ENCODE data around the gene TCF19. TPM values are rescaled to one million over a fixed set of nuclear protein-coding genes. Genes with fewer than 3 reads are reported as not detected.

The TCF19 gene
- total and polyA plus RNA-seq, 9 donors: 3.9 to 9.9 (median 7.1) TPM

DNA sequence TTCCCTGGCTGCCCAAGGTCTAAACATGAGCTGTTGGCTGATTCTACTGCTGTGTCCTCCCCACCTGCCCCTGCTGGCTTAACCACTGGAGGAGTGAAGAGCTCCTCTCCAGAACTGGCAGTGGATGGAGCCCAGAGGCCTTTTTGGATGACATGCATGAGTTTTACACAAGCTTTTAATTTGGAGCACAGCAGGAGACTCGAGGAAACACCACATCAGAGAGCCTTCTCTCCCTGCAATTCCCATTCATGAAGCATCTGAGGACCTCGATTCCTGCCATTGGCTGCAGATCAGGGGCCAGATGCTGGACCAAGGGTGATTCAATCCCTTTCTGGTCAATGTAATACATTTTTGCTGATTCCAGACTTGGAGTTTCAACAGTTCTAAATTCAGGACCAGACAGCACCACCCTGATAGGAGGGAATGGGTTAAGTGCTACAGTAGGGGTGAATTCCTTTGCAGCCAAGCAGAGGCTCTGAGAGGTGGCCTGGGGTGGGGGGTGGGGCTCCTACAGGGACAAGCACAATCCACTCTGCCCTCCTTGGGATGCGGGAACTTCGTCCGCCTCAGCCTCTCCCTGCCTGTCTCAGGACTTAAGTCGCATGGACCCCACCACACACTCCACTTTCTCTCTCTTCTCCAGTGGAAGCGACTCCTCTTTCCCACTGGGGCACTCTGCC, 44.4 kb upstream of the TCF19 start:
- TF ChIP-seq POLR2A (IDR thresholded peaks at IDR 0.05) (no peak), EP300 (IDR thresholded peaks at IDR 0.05) (no peak)
- TF ChIP-seq, protein P1, sequence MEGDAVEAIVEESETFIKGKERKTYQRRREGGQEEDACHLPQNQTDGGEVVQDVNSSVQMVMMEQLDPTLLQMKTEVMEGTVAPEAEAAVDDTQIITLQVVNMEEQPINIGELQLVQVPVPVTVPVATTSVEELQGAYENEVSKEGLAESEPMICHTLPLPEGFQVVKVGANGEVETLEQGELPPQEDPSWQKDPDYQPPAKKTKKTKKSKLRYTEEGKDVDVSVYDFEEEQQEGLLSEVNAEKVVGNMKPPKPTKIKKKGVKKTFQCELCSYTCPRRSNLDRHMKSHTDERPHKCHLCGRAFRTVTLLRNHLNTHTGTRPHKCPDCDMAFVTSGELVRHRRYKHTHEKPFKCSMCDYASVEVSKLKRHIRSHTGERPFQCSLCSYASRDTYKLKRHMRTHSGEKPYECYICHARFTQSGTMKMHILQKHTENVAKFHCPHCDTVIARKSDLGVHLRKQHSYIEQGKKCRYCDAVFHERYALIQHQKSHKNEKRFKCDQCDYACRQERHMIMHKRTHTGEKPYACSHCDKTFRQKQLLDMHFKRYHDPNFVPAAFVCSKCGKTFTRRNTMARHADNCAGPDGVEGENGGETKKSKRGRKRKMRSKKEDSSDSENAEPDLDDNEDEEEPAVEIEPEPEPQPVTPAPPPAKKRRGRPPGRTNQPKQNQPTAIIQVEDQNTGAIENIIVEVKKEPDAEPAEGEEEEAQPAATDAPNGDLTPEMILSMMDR (IDR thresholded peaks at IDR 0.05): no peak
- Histone ChIP-seq H3K4me1 (ENCODE audit: insufficient read depth) (peaks cover 5% of the 10 kb centered on the region), H3K36me3 (no peaks in the 10 kb centered on the region), H3K27ac (peak overlapping the region in 1 of 2 donors; percentile 0), H3K9me3 (no peaks in the 10 kb centered on the region), H3K4me3 (no peak overlapping the region), H3K27me3 (no peaks in the 10 kb centered on the region)
- 51 to 80% (median 80%) methylated on average over 7 of the region's 7 CpGs for WGBS, 3 donors
- no peak for DNase-seq
- intact Hi-C loops (cut with DNase I): no loop called here

DNA sequence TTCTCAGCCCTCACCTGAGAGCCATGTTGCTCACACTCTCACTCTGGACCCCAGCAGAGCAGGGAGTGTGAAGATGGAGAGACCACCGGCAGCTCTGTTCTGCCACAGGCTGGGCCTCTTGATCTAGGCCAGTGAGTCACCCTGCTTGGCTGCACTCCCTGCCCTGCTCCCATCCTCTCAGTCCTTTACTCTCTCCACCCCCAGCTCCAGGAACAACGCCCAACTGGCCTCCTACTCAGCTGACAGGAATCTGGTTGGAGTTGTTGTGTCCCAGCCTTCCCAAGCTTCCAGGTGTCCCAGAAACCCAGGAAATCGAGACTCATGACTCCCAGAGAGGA, 43.9 kb upstream of the TCF19 start, which contains the start of gene PSORS1C1:
TSS of gene PSORS1C1 (plus strand) at position 260 of the 338 bp plus-strand sequence. CDS start 14,833 bp downstream, outside the sequence.
- TF ChIP-seq EP300 (IDR thresholded peaks at IDR 0.05) (no peak), POLR2A (IDR thresholded peaks at IDR 0.05) (no peak)
- TF ChIP-seq, protein P1 (IDR thresholded peaks at IDR 0.05): no peak
- WGBS, 3 donors: 2 to 11% (median 6%) methylated on average over 3 of the region's 3 CpGs
- intact Hi-C loops (cut with DNase I): no loop called here
- H3K27ac ChIP-seq: peak within 1 kb of the TSS in 1 of 2 donors; percentile 0
- peak; percentile 70 to 88 (median 86) for DNase-seq
- H3K9me3 ChIP-seq: no peaks in the 10 kb centered on the region
- peak within 1 kb of the TSS; percentile 24 for H3K4me3 ChIP-seq
- H3K4me1 ChIP-seq (ENCODE audit: insufficient read depth): peaks cover 5% of the 10 kb centered on the region
- no peaks in the 10 kb centered on the region for H3K36me3 ChIP-seq
- no peaks in the 10 kb centered on the region for H3K27me3 ChIP-seq

DNA sequence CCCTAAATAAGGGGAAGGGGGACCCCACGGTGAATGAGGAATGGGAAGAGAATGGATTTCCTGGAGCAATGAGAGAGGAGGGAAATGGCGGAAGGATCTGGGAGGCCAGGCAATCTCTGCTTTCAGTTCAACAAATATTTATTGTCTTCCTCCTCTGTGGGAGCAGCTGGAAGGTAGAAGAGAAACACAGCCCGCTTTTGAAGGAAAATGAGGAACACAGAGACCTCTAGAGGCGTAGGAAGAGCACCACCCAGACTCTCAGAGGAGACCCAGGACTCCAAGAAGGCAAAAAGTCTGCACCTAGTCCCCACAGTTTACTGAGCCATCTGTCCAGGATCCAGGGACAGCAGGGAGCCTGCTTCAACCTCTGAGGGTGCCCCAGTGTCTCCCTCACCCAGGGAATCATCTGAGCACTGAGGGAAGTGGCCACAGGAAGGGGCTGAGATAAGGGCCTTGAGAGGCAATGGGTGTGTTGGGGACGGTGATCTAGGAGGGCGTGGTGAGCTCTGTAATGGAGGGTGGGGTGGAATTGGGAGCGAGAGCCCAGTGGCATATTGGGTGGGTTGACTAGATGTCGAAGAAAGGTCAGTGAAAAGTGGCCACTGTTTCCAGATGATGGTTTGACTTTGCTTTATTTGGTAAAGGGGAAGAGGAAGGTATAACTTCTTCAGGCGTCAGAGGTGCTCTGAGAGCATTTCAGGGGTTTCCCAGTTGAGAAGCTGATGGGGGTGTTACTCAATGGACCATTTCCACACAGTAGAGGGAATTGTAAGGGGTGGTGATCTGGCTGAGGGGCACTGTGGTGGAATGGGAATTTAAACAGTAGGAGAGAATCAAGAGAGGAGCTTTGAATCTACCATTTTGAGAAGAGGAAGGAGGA, 43.2 kb upstream of the TCF19 start:
- Histone ChIP-seq H3K36me3 (no peaks in the 10 kb centered on the region), H3K9me3 (no peaks in the 10 kb centered on the region), H3K4me3 (peak overlapping the region; percentile 24), H3K4me1 (ENCODE audit: insufficient read depth) (peaks cover 5% of the 10 kb centered on the region), H3K27me3 (no peaks in the 10 kb centered on the region), H3K27ac (peak overlapping the region in 1 of 2 donors; percentile 0)
- no peak for DNase-seq
- TF ChIP-seq, protein P1 (IDR thresholded peaks at IDR 0.05): no peak
- no peak for TF ChIP-seq EP300 (IDR thresholded peaks at IDR 0.05)
- WGBS, 3 donors: 64 to 69% (median 69%) methylated on average over 9 of the region's 9 CpGs
- intact Hi-C loops (cut with DNase I): no loop called here

DNA sequence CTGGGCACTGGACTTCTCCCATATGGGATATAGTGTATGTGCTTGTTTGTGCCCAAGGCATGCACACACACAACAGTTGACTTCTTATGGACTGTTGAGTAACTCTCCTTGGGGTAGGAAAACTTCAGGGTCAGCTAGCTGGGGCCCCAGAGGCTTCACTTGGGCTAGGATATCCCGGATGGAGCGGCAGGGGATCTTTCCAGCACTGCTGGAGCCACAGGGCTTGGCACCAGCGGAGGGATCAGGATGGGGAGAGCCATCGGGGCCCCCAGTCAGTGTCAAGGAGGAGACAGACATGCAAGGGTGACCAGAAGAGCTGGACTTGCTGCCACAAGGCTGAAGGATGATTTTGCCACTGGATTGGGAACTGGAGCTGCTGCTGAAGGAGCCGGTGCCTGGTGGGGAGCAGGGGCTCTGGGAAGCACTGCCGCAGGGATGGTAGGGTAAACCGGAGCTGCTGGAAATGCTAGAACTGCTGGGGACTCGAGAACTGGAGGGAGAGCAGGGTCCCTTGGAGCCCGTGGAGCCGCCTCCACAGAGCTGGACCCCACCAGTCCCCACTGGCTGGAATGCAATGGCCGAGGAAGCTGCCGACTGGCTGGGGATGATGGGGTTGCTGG, 42.3 kb upstream of the TCF19 start:
- H3K9me3 ChIP-seq: no peaks in the 10 kb centered on the region
- H3K4me3 ChIP-seq: no peak overlapping the region
- H3K36me3 ChIP-seq: no peaks in the 10 kb centered on the region
- H3K27ac ChIP-seq: no peak overlapping the region
- no peaks in the 10 kb centered on the region for H3K27me3 ChIP-seq
- H3K4me1 ChIP-seq (ENCODE audit: insufficient read depth): peaks cover 5% of the 10 kb centered on the region
- TF ChIP-seq EP300 (IDR thresholded peaks at IDR 0.05) (no peak), POLR2A (IDR thresholded peaks at IDR 0.05) (no peak)
- TF ChIP-seq, protein P1 (IDR thresholded peaks at IDR 0.05): no peak
- intact Hi-C loops (cut with DNase I): no loop called here
- DNase-seq: no peak
- 93% methylated on average over 12 of the region's 12 CpGs for WGBS, 3 donors

Measured in ovary (tissue), 9 donors.